Neuronal stem cell (in vitro differentiated cells): ENCODE results near the gene IL23R.
A peak's percentile ranks its signal among the peaks of the same experiment; 100 is the strongest.

ENCODE experiments used
- DNase-seq: peaks from one replicate; pipeline ENCODE4 v3.0.0-alpha.2; 2013; ENCODE audit warnings: low spot score
- H2AFZ ChIP-seq: one replicate; pipeline ENCODE4 v1.6.1; 2013; ENCODE audit warnings: mild to moderate bottlenecking, low read length, inconsistent platforms
- H2AK5ac ChIP-seq: 2 replicates; pipeline ENCODE4 v1.6.1; 2013; ENCODE audit warnings: low read depth, mild to moderate bottlenecking, inconsistent platforms, low read length, moderate library complexity, mixed read lengths
- H2BK120ac ChIP-seq: 2 replicates; pipeline ENCODE4 v1.6.1; 2013; ENCODE audit warnings: low read depth, mild to moderate bottlenecking, inconsistent platforms, low read length, moderate library complexity, mixed read lengths
- H2BK12ac ChIP-seq: one replicate; pipeline ENCODE4 v1.6.1; 2013; ENCODE audit warnings: low read length, inconsistent platforms
- H2BK15ac ChIP-seq: 2 replicates; pipeline ENCODE4 v1.6.1; 2013; ENCODE audit warnings: mild to moderate bottlenecking, low read length, inconsistent platforms, mixed read lengths
- H2BK5ac ChIP-seq: one replicate; pipeline ENCODE4 v1.6.1; 2013; ENCODE audit warnings: inconsistent platforms, mild to moderate bottlenecking, low read length, moderate library complexity
- H3K14ac ChIP-seq: one replicate; pipeline ENCODE4 v1.6.1; 2013; ENCODE audit warnings: low read length, inconsistent platforms
- H3K18ac ChIP-seq: 2 replicates; pipeline ENCODE4 v1.6.1; 2013; ENCODE audit warnings: low read length, inconsistent platforms
- H3K23ac ChIP-seq: 2 replicates; pipeline ENCODE4 v1.6.1; 2013; ENCODE audit warnings: low read depth, mild to moderate bottlenecking, mixed read lengths, low read length, inconsistent platforms; ENCODE audit not compliant: poor library complexity
- H3K27ac ChIP-seq: replicated peaks from 3 replicates; pipeline ENCODE4 v1.5.1; 2013; ENCODE audit warnings: low read length, inconsistent platforms
- H3K27me3 ChIP-seq, 3 experiments: 2 replicates each; pipeline ENCODE4 v1.6.1; 2013; ENCODE audit warnings: low read length in 3 of 3, mild to moderate bottlenecking in 2 of 3, inconsistent platforms in 1 of 3, low read depth in 1 of 3, mixed read lengths in 1 of 3, moderate library complexity in 1 of 3; ENCODE audit not compliant: control insufficient read depth in 3 of 3, insufficient read depth in 3 of 3
- H3K36me3 ChIP-seq, 2 donors: replicated peaks in 1 of 2; 2 replicates each; pipeline ENCODE4 v1.6.1; 2013; ENCODE audit warnings: low read length in 2 of 2; ENCODE audit not compliant: control insufficient read depth in 2 of 2, insufficient read depth in 2 of 2
- H3K4ac ChIP-seq: 2 replicates; pipeline ENCODE4 v1.6.1; 2013; ENCODE audit warnings: inconsistent platforms, mild to moderate bottlenecking, low read length, moderate library complexity
- H3K4me1 ChIP-seq, 2 donors: 1 replicate in 1 of 2; 2 replicates in 1 of 2; pipeline ENCODE4 v1.6.1; 2013; ENCODE audit warnings: low read length in 2 of 2, low read depth in 1 of 2; ENCODE audit not compliant: control insufficient read depth in 2 of 2, insufficient read depth in 1 of 2
- H3K4me2 ChIP-seq: one replicate; pipeline ENCODE4 v1.6.1; 2013; ENCODE audit warnings: mild to moderate bottlenecking, low read length, inconsistent platforms; ENCODE audit not compliant: insufficient read depth, poor library complexity, severe bottlenecking
- H3K4me3 ChIP-seq, 2 donors: 2 replicates each; pipeline ENCODE4 v1.5.1; 2013; ENCODE audit warnings: low read length in 2 of 2, mild to moderate bottlenecking in 2 of 2, inconsistent platforms in 1 of 2, moderate library complexity in 1 of 2
- H3K79me1 ChIP-seq: one replicate; pipeline ENCODE4 v1.6.1; 2013; ENCODE audit warnings: low read depth, mild to moderate bottlenecking, inconsistent platforms, low read length, moderate library complexity
- H3K9ac ChIP-seq: one replicate; pipeline ENCODE4 v1.6.1; 2013; ENCODE audit warnings: mild to moderate bottlenecking, low read depth, low read length, inconsistent platforms; ENCODE audit not compliant: poor library complexity
- H3K9me3 ChIP-seq, 2 donors: replicated peaks in 1 of 2; 2 replicates each; pipeline versions ENCODE3 to v1.6.1; 2013; ENCODE audit warnings: low read length in 2 of 2, mild to moderate bottlenecking in 2 of 2, inconsistent platforms in 1 of 2, low read depth in 1 of 2, mixed read lengths in 1 of 2, moderate library complexity in 1 of 2; ENCODE audit not compliant: control insufficient read depth in 2 of 2, insufficient read depth in 1 of 2
- H4K8ac ChIP-seq: one replicate; pipeline ENCODE4 v1.6.1; 2013; ENCODE audit warnings: low read depth, mild to moderate bottlenecking, inconsistent platforms, low read length, moderate library complexity
- H4K91ac ChIP-seq: one replicate; pipeline ENCODE4 v1.6.1; 2013; ENCODE audit warnings: low read length, low read depth, mild to moderate bottlenecking, inconsistent platforms; ENCODE audit not compliant: poor library complexity
- WGBS, 2 donors: extraction: QIAGEN DNeasy Blood & Tissue Kit; methylation state at CpG; one replicate each; pipeline ENCODE4 v1.1.7; 2013; ENCODE audit warnings: missing lambda C conversion rate in 2 of 2, mixed read lengths in 1 of 2; ENCODE audit not compliant: insufficient read length in 2 of 2, insufficient replicate concordance in 1 of 2; ENCODE audit errors: extremely low coverage in 2 of 2; 5-methylcytosine and 5-hydroxymethylcytosine counted together

Gene IL23R

DNA sequence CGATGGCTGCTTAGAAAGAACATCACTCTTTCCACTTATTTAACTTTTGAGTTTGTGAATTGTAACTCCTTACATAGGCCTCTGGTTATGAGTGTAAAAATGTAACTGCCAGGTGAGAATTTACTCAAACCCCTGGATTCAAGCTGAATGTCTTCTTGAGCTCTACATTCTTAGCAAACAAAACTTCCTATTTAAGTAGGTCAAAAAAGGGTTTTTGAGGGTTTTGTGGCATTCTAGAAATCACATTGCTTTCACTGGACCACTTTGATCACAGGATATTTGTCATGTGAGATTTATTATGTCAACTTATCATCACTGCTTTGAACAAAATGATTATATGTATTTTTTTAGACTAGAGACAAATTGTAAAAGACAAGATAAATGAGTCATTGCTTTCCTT is 5.7 kb downstream of the IL23R start:
- H2BK5ac ChIP-seq, result no peak overlapping the region
- no peak overlapping the region for H4K91ac ChIP-seq
- no peak overlapping the region for H3K9ac ChIP-seq
- H3K4me1 ChIP-seq, result no peaks in the 10 kb centered on the region
- H4K8ac ChIP-seq, result no peak overlapping the region
- H3K23ac ChIP-seq, result no peak overlapping the region
- H2BK15ac ChIP-seq, result no peak overlapping the region
- no peak overlapping the region for H3K4me2 ChIP-seq
- no peaks in the 10 kb centered on the region for H3K79me1 ChIP-seq
- peak overlapping the region; percentile 36 for H2AFZ ChIP-seq
- H2BK120ac ChIP-seq, result no peak overlapping the region
- H3K27me3 ChIP-seq, result no peaks in the 10 kb centered on the region
- H3K27ac ChIP-seq, result no peak overlapping the region
- no peak overlapping the region for H2BK12ac ChIP-seq
- no peak overlapping the region for H2AK5ac ChIP-seq
- H3K36me3 ChIP-seq, result no peaks in the 10 kb centered on the region
- no peaks in the 10 kb centered on the region for H3K9me3 ChIP-seq
- WGBS, 2 donors, result no CpG with 5 or more reads among the region's 1 CpG
- no peak overlapping the region for H3K4ac ChIP-seq
- no peak for DNase-seq
- no peak overlapping the region for H3K4me3 ChIP-seq
- no peak overlapping the region for H3K18ac ChIP-seq
- H3K14ac ChIP-seq, result no peak overlapping the region

DNA sequence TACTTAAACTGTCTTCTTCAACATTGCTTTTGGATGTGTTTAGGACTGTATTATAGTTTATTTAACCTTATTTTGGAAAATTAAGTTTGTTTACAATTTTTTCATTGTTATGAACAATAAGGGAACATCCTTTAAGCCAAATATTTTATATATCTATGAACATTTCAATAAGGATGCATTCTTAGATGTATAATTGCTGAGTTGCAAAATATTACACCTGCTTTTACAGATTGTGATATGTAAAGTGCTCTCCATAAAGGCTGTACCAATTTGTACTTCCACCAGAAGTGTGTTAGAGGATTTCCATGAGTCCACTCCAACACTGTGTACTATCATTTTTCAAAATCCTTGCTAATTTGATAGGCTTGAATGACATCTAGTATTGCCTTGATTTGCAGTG is 7.7 kb downstream of the IL23R start:
- no peak for DNase-seq
- no peak overlapping the region for H3K9ac ChIP-seq
- no peak overlapping the region for H2BK120ac ChIP-seq
- no peak overlapping the region for H3K4me3 ChIP-seq
- no peak overlapping the region for H3K4ac ChIP-seq
- H3K36me3 ChIP-seq, result no peaks in the 10 kb centered on the region
- no peak overlapping the region for H3K27ac ChIP-seq
- H3K14ac ChIP-seq, result no peak overlapping the region
- H2AFZ ChIP-seq, result no peak overlapping the region
- no peak overlapping the region for H4K8ac ChIP-seq
- H2BK12ac ChIP-seq, result no peak overlapping the region
- no peak overlapping the region for H2BK15ac ChIP-seq
- H3K27me3 ChIP-seq, result no peaks in the 10 kb centered on the region
- H3K79me1 ChIP-seq, result no peaks in the 10 kb centered on the region
- no peak overlapping the region for H2BK5ac ChIP-seq
- H3K4me2 ChIP-seq, result no peak overlapping the region
- H3K9me3 ChIP-seq, result no peaks in the 10 kb centered on the region
- H3K4me1 ChIP-seq, result no peaks in the 10 kb centered on the region
- no peak overlapping the region for H2AK5ac ChIP-seq
- H3K23ac ChIP-seq, result no peak overlapping the region
- no peak overlapping the region for H3K18ac ChIP-seq
- H4K91ac ChIP-seq, result no peak overlapping the region

- DNase-seq, result no peak
- Histone ChIP-seq H3K79me1 (no peaks in the 10 kb centered on the region), H2BK5ac (no peak overlapping the region), H3K4ac (no peak overlapping the region), H3K23ac (no peak overlapping the region), H2BK15ac (no peak overlapping the region), H2AK5ac (no peak overlapping the region), H4K8ac (no peak overlapping the region), H2BK120ac (no peak overlapping the region), H2BK12ac (no peak overlapping the region), H3K4me1 (no peaks in the 10 kb centered on the region), H3K9ac (no peak overlapping the region), H3K36me3 (no peaks in the 10 kb centered on the region), H2AFZ (peak overlapping the region; percentile 71), H4K91ac (no peak overlapping the region), H3K9me3 (no peaks in the 10 kb centered on the region), H3K27me3 (no peaks in the 10 kb centered on the region), H3K18ac (no peak overlapping the region), H3K4me3 (no peak overlapping the region), H3K27ac (no peak overlapping the region), H3K4me2 (no peak overlapping the region), H3K14ac (no peak overlapping the region)
- WGBS, 2 donors, result no CpG with 5 or more reads among the region's 2 CpGs
Observed at GRCh38 chr1:67174716-67175284, 8.5 kb downstream of the IL23R start.

DNA sequence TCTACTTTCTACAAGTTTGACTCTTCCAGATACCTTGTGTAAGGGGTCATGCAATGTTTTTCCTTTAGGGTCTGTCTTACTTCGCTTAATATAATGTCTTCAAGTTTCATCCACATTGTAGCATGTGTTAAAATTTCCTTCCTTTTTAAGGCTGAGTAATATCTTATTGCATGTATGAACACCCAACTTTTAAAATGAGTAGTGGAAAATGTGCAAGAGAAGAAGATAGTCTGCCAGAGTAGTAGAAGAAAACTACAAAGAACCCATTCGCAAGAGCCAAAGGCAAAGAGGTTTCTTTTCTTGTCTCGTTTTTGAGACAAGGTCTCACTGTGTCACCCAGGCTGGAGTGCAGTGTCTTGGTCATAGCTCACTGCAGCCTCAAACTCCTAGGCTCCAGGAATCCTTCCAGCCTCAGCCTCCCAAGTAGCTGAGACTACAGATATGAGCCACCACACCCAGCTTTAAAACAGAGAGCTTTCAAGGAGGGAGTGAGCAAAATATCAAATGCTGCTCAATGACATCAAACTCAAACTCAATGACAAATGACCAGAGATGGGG is 9.4 kb downstream of the IL23R start:
- H2BK5ac ChIP-seq, result no peak overlapping the region
- H2BK12ac ChIP-seq, result no peak overlapping the region
- H2AFZ ChIP-seq, result no peak overlapping the region
- H3K23ac ChIP-seq, result no peak overlapping the region
- no peak overlapping the region for H2AK5ac ChIP-seq
- no peak overlapping the region for H2BK15ac ChIP-seq
- no peak overlapping the region for H3K18ac ChIP-seq
- no peak overlapping the region for H3K9ac ChIP-seq
- no peak overlapping the region for H4K8ac ChIP-seq
- H4K91ac ChIP-seq, result no peak overlapping the region
- no peaks in the 10 kb centered on the region for H3K27me3 ChIP-seq
- no peaks in the 10 kb centered on the region for H3K36me3 ChIP-seq
- no peaks in the 10 kb centered on the region for H3K79me1 ChIP-seq
- DNase-seq, result no peak
- no peaks in the 10 kb centered on the region for H3K4me1 ChIP-seq
- no peak overlapping the region for H3K27ac ChIP-seq
- no peak overlapping the region for H2BK120ac ChIP-seq
- H3K4me3 ChIP-seq, result no peak overlapping the region
- no CpG with 5 or more reads among the region's 3 CpGs for WGBS, 2 donors
- no peak overlapping the region for H3K14ac ChIP-seq
- H3K4me2 ChIP-seq, result no peak overlapping the region
- no peaks in the 10 kb centered on the region for H3K9me3 ChIP-seq
- no peak overlapping the region for H3K4ac ChIP-seq
